ENCODE results near the gene PDP2.

- TF ChIP-seq CTCF (IDR thresholded peaks at IDR 0.05): no peak
- no peak for TF ChIP-seq POLR2A (IDR thresholded peaks at IDR 0.05)
Measured at GRCh38 chr16:66832661-66833305, 47.5 kb upstream of the PDP2 start.
